Measurements from ENCODE around the gene LRCOL1.

LRCOL1 gene

DNA sequence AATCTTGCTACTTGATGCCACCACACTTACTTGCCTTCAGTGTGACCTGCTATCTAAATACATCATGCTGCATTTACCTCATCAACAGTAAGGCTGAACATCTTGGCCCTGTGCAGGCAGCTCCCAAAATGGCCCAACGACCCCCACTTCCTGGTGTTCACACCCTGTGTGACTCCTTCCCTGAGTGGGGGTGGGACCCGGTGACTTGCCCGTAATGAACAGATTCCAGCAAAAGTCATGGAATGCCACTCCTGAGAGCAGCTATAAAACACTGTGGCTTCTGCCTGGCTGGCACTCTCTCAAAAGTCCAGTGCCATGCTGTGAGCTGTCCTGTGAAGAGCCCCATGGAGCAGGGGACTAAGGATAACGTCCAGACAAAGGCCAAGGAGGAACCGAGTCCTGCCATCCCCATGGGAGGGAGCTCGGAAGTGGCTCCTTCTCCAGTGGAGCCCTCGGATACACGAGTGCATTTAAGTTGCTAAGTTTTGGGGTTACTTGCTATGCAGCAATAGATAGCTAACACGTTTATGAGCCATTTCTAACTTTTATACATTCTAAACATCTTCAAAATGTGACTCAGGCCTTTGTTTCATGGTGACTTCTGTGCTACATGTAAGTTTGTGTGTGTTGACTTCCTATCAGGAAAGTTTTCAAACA, 41.2 kb upstream of the LRCOL1 start:
- DNase-seq (ENCODE audit: low read depth), result no peak
- TF ChIP-seq, protein P1, sequence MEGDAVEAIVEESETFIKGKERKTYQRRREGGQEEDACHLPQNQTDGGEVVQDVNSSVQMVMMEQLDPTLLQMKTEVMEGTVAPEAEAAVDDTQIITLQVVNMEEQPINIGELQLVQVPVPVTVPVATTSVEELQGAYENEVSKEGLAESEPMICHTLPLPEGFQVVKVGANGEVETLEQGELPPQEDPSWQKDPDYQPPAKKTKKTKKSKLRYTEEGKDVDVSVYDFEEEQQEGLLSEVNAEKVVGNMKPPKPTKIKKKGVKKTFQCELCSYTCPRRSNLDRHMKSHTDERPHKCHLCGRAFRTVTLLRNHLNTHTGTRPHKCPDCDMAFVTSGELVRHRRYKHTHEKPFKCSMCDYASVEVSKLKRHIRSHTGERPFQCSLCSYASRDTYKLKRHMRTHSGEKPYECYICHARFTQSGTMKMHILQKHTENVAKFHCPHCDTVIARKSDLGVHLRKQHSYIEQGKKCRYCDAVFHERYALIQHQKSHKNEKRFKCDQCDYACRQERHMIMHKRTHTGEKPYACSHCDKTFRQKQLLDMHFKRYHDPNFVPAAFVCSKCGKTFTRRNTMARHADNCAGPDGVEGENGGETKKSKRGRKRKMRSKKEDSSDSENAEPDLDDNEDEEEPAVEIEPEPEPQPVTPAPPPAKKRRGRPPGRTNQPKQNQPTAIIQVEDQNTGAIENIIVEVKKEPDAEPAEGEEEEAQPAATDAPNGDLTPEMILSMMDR (conservative IDR thresholded peaks at IDR 0.05; ENCODE audit: low read depth, low read length), result no peak
- H3K4me3 ChIP-seq (ENCODE audit: low read depth, low read length), result no peak overlapping the region

DNA sequence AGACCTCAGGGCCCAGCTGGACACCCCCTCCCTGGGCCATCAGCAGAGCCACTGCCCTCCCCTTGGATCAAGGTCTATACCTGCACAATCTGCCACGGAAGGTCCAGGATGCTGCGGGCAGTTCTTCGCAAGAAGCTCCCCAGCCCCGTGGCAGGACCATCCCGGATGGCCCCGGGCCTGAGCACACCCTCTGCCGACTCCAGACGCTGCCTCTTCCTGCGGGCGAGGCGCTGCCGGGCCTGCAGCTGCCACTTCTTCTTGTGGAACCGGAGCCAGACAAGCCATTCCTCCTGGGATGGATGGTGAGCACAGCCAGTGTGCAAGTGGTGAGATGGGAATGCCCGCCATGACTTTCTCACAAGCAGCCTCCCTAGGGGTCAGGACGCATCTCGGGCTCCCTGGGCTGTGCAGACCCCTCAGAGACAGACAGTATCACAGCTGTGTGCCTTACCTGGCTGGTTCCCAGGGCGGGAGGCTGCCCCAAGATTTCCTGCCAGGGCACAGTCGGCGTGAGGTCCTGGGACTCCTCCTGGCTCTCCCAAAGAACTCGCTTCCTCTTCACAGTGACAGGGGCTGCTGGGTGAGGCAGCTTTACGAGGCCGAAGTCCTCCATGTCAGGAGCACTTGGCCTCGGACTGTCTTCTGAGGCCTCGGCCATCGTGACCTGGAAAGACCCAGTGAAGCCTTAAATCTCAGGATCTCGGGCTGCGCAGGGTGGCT, 39.0 kb upstream of the LRCOL1 start:
- no peak overlapping the region for H3K4me3 ChIP-seq (ENCODE audit: low read depth, low read length)
- no peak for DNase-seq (ENCODE audit: low read depth)
- TF ChIP-seq, protein P1 (conservative IDR thresholded peaks at IDR 0.05; ENCODE audit: low read depth, low read length), result no peak

DNA sequence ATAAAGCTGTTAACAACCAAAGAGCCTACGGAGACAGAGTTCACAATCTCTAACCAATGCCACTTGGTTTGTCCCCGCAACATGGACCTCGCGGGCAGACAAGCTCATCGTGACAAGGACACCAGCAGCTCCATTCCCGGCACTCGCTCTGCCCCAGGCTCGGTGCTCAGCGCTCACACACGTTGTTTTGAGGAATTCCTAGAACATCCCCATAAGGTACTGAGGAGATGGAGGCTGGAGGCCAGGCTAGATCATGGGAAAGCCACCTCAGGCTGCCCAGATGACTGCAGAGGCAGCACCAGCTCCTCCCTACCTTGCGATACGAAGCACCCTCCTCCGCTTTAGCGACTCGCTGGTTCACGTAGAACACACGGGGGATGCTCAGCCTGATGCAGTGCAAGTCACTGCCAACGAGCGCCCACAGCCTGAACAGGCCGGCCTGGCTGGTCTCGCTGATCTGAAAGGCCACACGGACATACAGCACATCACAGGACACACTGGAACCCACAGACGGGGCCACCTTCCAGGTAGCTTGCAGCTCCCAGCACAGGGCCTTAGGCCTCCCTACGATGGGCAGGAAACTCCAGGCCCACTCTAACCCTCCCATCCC, 38.3 kb upstream of the LRCOL1 start:
- TF ChIP-seq, protein P1 (conservative IDR thresholded peaks at IDR 0.05; ENCODE audit: low read depth, low read length), result no peak
- H3K4me3 ChIP-seq (ENCODE audit: low read depth, low read length), result no peak overlapping the region
- no peak for DNase-seq (ENCODE audit: low read depth)

DNA sequence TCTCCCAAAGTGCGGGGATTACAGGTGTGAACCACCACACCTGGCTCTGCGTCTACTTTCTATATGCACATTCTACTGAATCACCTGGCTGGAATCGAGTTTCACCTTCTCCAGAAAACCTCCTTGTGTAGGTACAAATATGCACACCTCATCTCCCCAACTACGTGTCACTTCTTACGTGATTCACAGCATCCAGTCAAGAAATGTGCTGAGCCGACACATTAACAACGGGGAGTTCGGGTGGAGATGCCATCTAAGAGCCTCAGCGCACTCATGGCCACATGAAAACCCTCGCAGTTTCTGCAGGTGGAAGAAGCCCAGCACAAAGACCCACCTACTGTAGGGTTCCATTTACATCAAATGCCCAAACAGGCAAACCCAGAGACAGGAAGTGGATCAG, 37.5 kb upstream of the LRCOL1 start:
- no peak for DNase-seq (ENCODE audit: low read depth)
- no peak overlapping the region for H3K4me3 ChIP-seq (ENCODE audit: low read depth, low read length)
- TF ChIP-seq, protein P1 (conservative IDR thresholded peaks at IDR 0.05; ENCODE audit: low read depth, low read length), result no peak

GRCh38 chr12:132646850-132647249, 36.5 kb upstream of the LRCOL1 start:
- no peak for DNase-seq (ENCODE audit: low read depth)
- TF ChIP-seq, protein P1 (conservative IDR thresholded peaks at IDR 0.05; ENCODE audit: low read depth, low read length), result no peak
- H3K4me3 ChIP-seq (ENCODE audit: low read depth, low read length), result no peak overlapping the region

- TF ChIP-seq, protein P1 (conservative IDR thresholded peaks at IDR 0.05; ENCODE audit: low read depth, low read length), result no peak
- DNase-seq (ENCODE audit: low read depth), result no peak
- H3K4me3 ChIP-seq (ENCODE audit: low read depth, low read length), result no peak overlapping the region
Observed at GRCh38 chr12:132642846-132643835, 32.8 kb upstream of the LRCOL1 start.

Measured in choroid plexus epithelial cell (primary cell).